K562 (cell line): ENCODE measurements around the gene CLDN2. TPM values are rescaled to one million over a fixed set of nuclear protein-coding genes. Genes with fewer than 3 reads are reported as not detected.

Experiments used
- ATAC-seq: fragments of 200-7000 bp; cut with Tn5 transposase; 3 replicates; pipeline ENCODE4 v1.9.1; 2020; ENCODE audit warnings: moderate library complexity
- BruUV-seq: library from RNA; stranded (reverse); fragments of 400-500 nt; replicated peaks from 2 replicates; lab custom pipeline; 2021; lab: Mats Ljungman, UMichigan
- CTCF ChIA-PET: fragments of 300-600 bp; formaldehyde crosslinking; extraction: SDS; loops from one replicate; lab custom pipeline; 2021; ENCODE audit warnings: low intra/inter-chr PET ratio; lab: Yijun Ruan, JAX
- POLR2A ChIA-PET: fragments of 300-600, 350-650 bp; sonication (Branson Sonifier 250); formaldehyde crosslinking; extraction: SDS; loops from one replicate; lab custom pipeline; 2021; ENCODE audit warnings: antibody characterized with exemption, inconsistent platforms; lab: Yijun Ruan, JAX
- DNase-seq, 4 experiments: peaks; one replicate each; pipeline versions ENCODE4 v3.0.0 to v3.0.0-alpha.2; 2011 to 2018; ENCODE audit warnings: low spot score in 3 of 4, mixed read lengths in 3 of 4; ENCODE audit errors: extremely low read depth in 1 of 4
- FAIRE-seq: peaks from 2 replicates; lab custom pipeline; 2011; peaks lifted over from hg19 to GRCh38; lab: Jason Lieb, UNC
- H2AFZ ChIP-seq: 2 replicates; pipeline ENCODE4 v1.6.0; 2011; ENCODE audit warnings: low read depth, low read length, control low read depth, inconsistent platforms
- H3K27ac ChIP-seq: fragments of 200-600 bp; 3 replicates; pipeline ENCODE4 v1.8.0; 2011; ENCODE audit warnings: low read depth, mild to moderate bottlenecking, control low read depth, inconsistent platforms, low read length, moderate library complexity, mixed read lengths; ENCODE audit errors: extremely low read depth
- H3K27me3 ChIP-seq, 2 experiments: fragments of 300-600 bp in 1 of 2; 2 replicates in 1 of 2; 3 replicates in 1 of 2; pipeline versions ENCODE4 v1.6.0 to v1.8.0; 2011; ENCODE audit warnings: inconsistent platforms in 2 of 2, low read length in 2 of 2, mild to moderate bottlenecking in 1 of 2, mixed read lengths in 1 of 2, moderate library complexity in 1 of 2; ENCODE audit not compliant: control insufficient read depth in 2 of 2, insufficient read depth in 2 of 2
- H3K36me3 ChIP-seq: fragments of 300-600 bp; 3 replicates; pipeline ENCODE4 v1.8.0; 2011; ENCODE audit warnings: mild to moderate bottlenecking, low read length, inconsistent platforms; ENCODE audit not compliant: control insufficient read depth, insufficient read depth
- H3K4me1 ChIP-seq, 2 experiments: fragments of 200-600 bp in 1 of 2; replicated peaks in 1 of 2; 2 replicates in 1 of 2; 3 replicates in 1 of 2; pipeline versions ENCODE4 v1.5.1 to v1.8.0; 2011; ENCODE audit warnings: inconsistent platforms in 2 of 2, low read length in 2 of 2, mild to moderate bottlenecking in 1 of 2, mixed read lengths in 1 of 2, moderate library complexity in 1 of 2; ENCODE audit not compliant: control insufficient read depth in 2 of 2, insufficient read depth in 2 of 2
- H3K4me2 ChIP-seq: 2 replicates; pipeline ENCODE4 v1.6.1; 2011; ENCODE audit warnings: low read length, control low read depth, inconsistent platforms, mixed read lengths; ENCODE audit not compliant: insufficient read depth
- H3K4me3 ChIP-seq: fragments of 200-600 bp; sonication (generic), shearing (Covaris generic); 2 replicates; pipeline ENCODE4 v1.5.1; 2016; ENCODE audit warnings: control low read depth, inconsistent platforms
- H3K79me2 ChIP-seq: fragments of 200-600 bp; 3 replicates; pipeline ENCODE4 v1.8.0; 2011; ENCODE audit warnings: low read length, inconsistent platforms; ENCODE audit not compliant: control insufficient read depth, insufficient read depth
- H3K9ac ChIP-seq, 2 experiments: 2 replicates each; pipeline versions ENCODE4 v1.6.0 to v1.6.1; 2011; ENCODE audit warnings: low read depth in 2 of 2, low read length in 2 of 2, control low read depth in 1 of 2, inconsistent platforms in 1 of 2, mild to moderate bottlenecking in 1 of 2, mixed read lengths in 1 of 2; ENCODE audit not compliant: insufficient read depth in 1 of 2
- H3K9me1 ChIP-seq: one replicate; pipeline ENCODE4 v1.6.0; 2011; ENCODE audit warnings: inconsistent platforms, mild to moderate bottlenecking, low read length, moderate library complexity; ENCODE audit not compliant: control insufficient read depth, insufficient read depth
- H3K9me3 ChIP-seq: replicated peaks from 2 replicates; pipeline ENCODE4 v1.5.1; 2011; ENCODE audit warnings: low read depth, low read length, inconsistent platforms; ENCODE audit not compliant: control insufficient read depth, insufficient read depth
- H4K20me1 ChIP-seq: replicated peaks from 2 replicates; pipeline ENCODE4 v1.6.1; 2011; ENCODE audit warnings: low read length, inconsistent platforms, mixed read lengths; ENCODE audit not compliant: control insufficient read depth, insufficient read depth
- ETV1 ChIP-seq: fragments of 450-650 bp; conservative IDR thresholded peaks from 2 replicates; pipeline ENCODE4 v1.6.1; 2016; ENCODE audit warnings: missing genetic modification characterization, control low read depth, low read depth, missing compliant biosample characterization
- FOXP1 ChIP-seq: sonication (generic); formaldehyde crosslinking; IDR thresholded peaks from 2 replicates; pipeline ENCODE4 v1.8.0; 2022; ENCODE audit warnings: mild to moderate bottlenecking, missing genetic modification reagents
- HSF4 ChIP-seq: fragments of 250-450 bp; sonication (Bioruptor Pico); IDR thresholded peaks from 2 replicates; pipeline ENCODE4 v2.1.2; 2022; ENCODE audit warnings: mild to moderate bottlenecking, moderate library complexity, borderline replicate concordance
- IFI16 ChIP-seq: fragments of 250-450 bp; sonication (Bioruptor Pico); IDR thresholded peaks from 2 replicates; pipeline ENCODE4 v2.1.2; 2022; ENCODE audit warnings: mild to moderate bottlenecking, inconsistent platforms
- NCOA6 ChIP-seq: fragments of 450-650 bp; IDR thresholded peaks from 2 replicates; pipeline ENCODE4 v1.6.1; 2017; ENCODE audit warnings: mild to moderate bottlenecking
- NR1H2 ChIP-seq: sonication (generic); formaldehyde crosslinking; IDR thresholded peaks from 2 replicates; pipeline ENCODE4 v1.4.0; 2020; ENCODE audit warnings: mild to moderate bottlenecking, missing genetic modification reagents
- SLC30A9 ChIP-seq: fragments of 250-450 bp; sonication (Bioruptor Pico); IDR thresholded peaks from 2 replicates; pipeline ENCODE4 v1.8.0; 2022; ENCODE audit warnings: mild to moderate bottlenecking, moderate library complexity
- STAG1 ChIP-seq: sonication (generic); formaldehyde crosslinking; IDR thresholded peaks from 2 replicates; pipeline ENCODE4 v1.5.0; 2020; ENCODE audit warnings: missing genetic modification reagents, borderline replicate concordance
- YY1 ChIP-seq, 3 experiments: IDR thresholded peaks; 2 replicates each; pipeline ENCODE4 v1.6.1; 2011; ENCODE audit warnings: low read length in 2 of 3, mild to moderate bottlenecking in 2 of 3, moderate library complexity in 2 of 3, borderline replicate concordance in 1 of 3, control low read depth in 1 of 3, low read depth in 1 of 3; ENCODE audit not compliant: insufficient read depth in 3 of 3, insufficient replicate concordance in 2 of 3, control insufficient read depth in 1 of 3, insufficient read length in 1 of 3; ENCODE audit errors: extremely low read depth in 1 of 3
- ZFX ChIP-seq: sonication (generic); formaldehyde crosslinking; IDR thresholded peaks from 2 replicates; pipeline ENCODE4 v1.8.0; 2022; ENCODE audit warnings: mild to moderate bottlenecking, missing genetic modification reagents, moderate library complexity
- ZKSCAN1 ChIP-seq: fragments of 150-350 bp; IDR thresholded peaks from 2 replicates; pipeline ENCODE4 v1.6.1; 2016; ENCODE audit warnings: low read depth, low read length
- ZNF354B ChIP-seq: fragments of 250-450 bp; sonication (Bioruptor Pico); IDR thresholded peaks from 2 replicates; pipeline ENCODE4 v1.4.0; 2020
- ZNF408 ChIP-seq: fragments of 250-450 bp; sonication (Bioruptor Pico); IDR thresholded peaks from 2 replicates; pipeline ENCODE4 v1.4.0; 2020; ENCODE audit warnings: low read depth, mild to moderate bottlenecking, moderate library complexity
- ZNF696 ChIP-seq: fragments of 250-450 bp; sonication (Bioruptor Pico); conservative IDR thresholded peaks from 2 replicates; pipeline ENCODE4 v1.4.0; 2020; ENCODE audit warnings: mild to moderate bottlenecking, moderate library complexity
- ZNF764 ChIP-seq: fragments of 250-450 bp; sonication (Bioruptor Pico); IDR thresholded peaks from 2 replicates; pipeline ENCODE4 v1.4.0; 2020; ENCODE audit warnings: low read depth, mild to moderate bottlenecking, moderate library complexity
- ZNF77 ChIP-seq: fragments of 250-450 bp; sonication (Bioruptor Pico); IDR thresholded peaks from 2 replicates; pipeline ENCODE4 v1.5.0; 2020
- WGBS: fragments of 100-300 bp; shearing (Covaris generic); methylation state at CpG from one replicate; pipeline ENCODE4 v1.1.6; 2016; ENCODE audit warnings: low coverage, mixed read lengths; ENCODE audit not compliant: insufficient coverage; ENCODE audit errors: missing lambda C conversion rate; 5-methylcytosine and 5-hydroxymethylcytosine counted together
- in situ Hi-C: fragments of 300-500 bp; cut with MboI; formaldehyde crosslinking; loops from 4 replicates; pipeline ENCODE4 v1.15.0; 2018; ENCODE audit warnings: inconsistent platforms, mixed read lengths
- intact Hi-C: fragments of 100-400 bp; cut with micrococcal nuclease; formaldehyde crosslinking; loops from 2 replicates; pipeline ENCODE4 v1.14.2; 2022
- polyA plus RNA-seq, 8 experiments: library from polyadenylated mRNA; depleted of rRNA in 4 of 8; stranded (reverse) in 5 of 8; unstranded in 3 of 8; fragments of >200 nt; fragmentation: Nextera tagmentation in 2 of 8; fragmentation: Illumina TruSeq in 1 of 8; extraction: Ambion mirVana in 2 of 8; extraction: Trizol in 1 of 8; gene quantifications; 2 replicates each; pipeline versions ENCODE4 v1.2.1 to v1.2.3, GENCODE V29; 2011 to 2014; ENCODE audit warnings: inconsistent platforms in 1 of 8, missing spikeins in 1 of 8
- total RNA-seq, 7 experiments: library from RNA; depleted of rRNA in 6 of 7; stranded (reverse); fragments of >200 nt in 6 of 7; fragmentation: Illumina TruSeq in 2 of 7; extraction: Trizol in 2 of 7; gene quantifications; 2 replicates each; pipeline versions ENCODE4 v1.2.1 to v1.2.3, GENCODE V29; 2011 to 2021; ENCODE audit warnings: low replicate concordance in 1 of 7
- TF ChIP-seq, protein P1 (sequence below): fragments of 450-650 bp; IDR thresholded peaks from 2 replicates; pipeline ENCODE4 v1.6.1; 2016; ENCODE audit warnings: low read depth, mild to moderate bottlenecking, moderate library complexity
- TF ChIP-seq, protein P2 (sequence below): sonication (generic); formaldehyde crosslinking; IDR thresholded peaks from 2 replicates; pipeline ENCODE4 v1.8.0; 2022; ENCODE audit warnings: mild to moderate bottlenecking, missing genetic modification reagents, borderline replicate concordance

Gene CLDN2
- total and polyA plus RNA-seq, 9 of the 15 experiments (the other 6 are each of a cell fraction or from before 2014, with no cell fraction given): not detected

DNA sequence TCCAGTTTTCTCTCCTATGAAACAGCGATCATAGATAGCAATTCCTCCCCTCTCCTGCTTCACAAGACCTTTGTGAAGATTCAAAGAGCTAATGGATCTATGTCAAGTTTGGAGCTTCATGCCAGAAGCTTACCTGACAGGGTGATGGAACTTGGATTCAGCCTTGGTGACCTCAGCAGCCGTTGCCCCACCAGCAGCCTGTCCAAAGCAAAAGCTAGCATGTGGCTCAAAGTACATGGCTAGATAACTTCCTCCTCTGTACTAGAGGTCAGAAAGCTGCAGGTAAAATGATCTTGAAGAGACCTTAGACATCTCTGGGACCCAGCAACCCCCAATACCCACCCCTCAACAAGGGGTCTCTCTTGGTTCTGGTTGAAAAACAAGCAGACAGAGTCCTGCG, 18.9 kb upstream of the CLDN2 start (continued):
- TF ChIP-seq NCOA6 (no peak), YY1 (IDR thresholded peaks at IDR 0.05; ENCODE audit: borderline replicate concordance in 1 of 3, control insufficient read depth in 1 of 3, extremely low read depth in 1 of 3, insufficient read depth in 3 of 3, insufficient read length in 1 of 3, insufficient replicate concordance in 2 of 3, low read depth in 1 of 3, low read length in 2 of 3) (no peak), ETV1 (tag) (no peak), STAG1 (CRISPR knock-in tag) (no peak), ZNF408 (CRISPR knock-in tag) (no peak), ZNF77 (CRISPR knock-in tag) (no peak), HSF4 (no peak)
- TF ChIP-seq, protein P1, sequence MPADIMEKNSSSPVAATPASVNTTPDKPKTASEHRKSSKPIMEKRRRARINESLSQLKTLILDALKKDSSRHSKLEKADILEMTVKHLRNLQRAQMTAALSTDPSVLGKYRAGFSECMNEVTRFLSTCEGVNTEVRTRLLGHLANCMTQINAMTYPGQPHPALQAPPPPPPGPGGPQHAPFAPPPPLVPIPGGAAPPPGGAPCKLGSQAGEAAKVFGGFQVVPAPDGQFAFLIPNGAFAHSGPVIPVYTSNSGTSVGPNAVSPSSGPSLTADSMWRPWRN: no peak

DNA sequence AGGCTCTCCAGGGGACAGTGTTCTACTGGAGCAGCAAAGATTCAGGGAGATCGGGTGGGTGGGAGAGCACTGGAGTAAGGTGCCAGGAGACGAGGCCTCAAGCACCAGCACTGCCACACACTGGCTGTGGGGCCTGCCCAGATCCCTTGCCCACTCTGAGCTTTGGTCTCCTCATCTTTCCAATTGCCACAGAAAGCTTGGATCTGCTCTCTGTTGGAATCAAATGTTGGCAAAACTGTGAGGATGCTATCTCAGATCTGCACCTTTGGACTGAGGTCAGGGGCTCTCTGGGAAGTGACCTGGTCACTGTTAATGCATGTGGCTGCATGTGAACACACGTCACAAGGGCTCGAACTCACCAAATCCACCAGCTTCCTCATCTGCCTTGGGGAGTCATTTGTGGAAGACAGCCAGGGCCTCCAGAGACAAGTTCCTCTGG, 18.4 kb upstream of the CLDN2 start:
- Histone ChIP-seq H3K4me1 (no peaks in the 10 kb centered on the region), H3K9me1 (no peaks in the 10 kb centered on the region), H2AFZ (no peak overlapping the region), H3K9ac (no peak overlapping the region; a peak in 1 of 4 replicates), H3K4me2 (no peak overlapping the region), H3K4me3 (no peak overlapping the region), H3K27me3 (no peaks in the 10 kb centered on the region; a peak in 1 of 5 replicates), H3K79me2 (no peaks in the 10 kb centered on the region), H3K36me3 (no peaks in the 10 kb centered on the region), H3K27ac (no peak overlapping the region), H3K9me3 (no peaks in the 10 kb centered on the region), H4K20me1 (no peaks in the 10 kb centered on the region)
- ATAC-seq (no peak), DNase-seq (no peak), FAIRE-seq (no peak)
- BruUV-seq: no TSS peak
- in situ Hi-C loops: no loop called here
- WGBS: 0% methylated on average over 4 of the region's 4 CpGs
- intact Hi-C loops: no loop called here
- CTCF ChIA-PET: no interaction called here
- POLR2A ChIA-PET: no interaction called here
- TF ChIP-seq FOXP1 (CRISPR knock-in tag) (no peak), ZNF354B (CRISPR knock-in tag) (no peak), ZNF696 (CRISPR knock-in tag) (no peak), ZKSCAN1 (no peak), IFI16 (CRISPR knock-in tag) (no peak), ETV1 (tag) (no peak), NR1H2 (CRISPR knock-in tag) (no peak), SLC30A9 (CRISPR knock-in tag) (no peak), ZFX (CRISPR knock-in tag) (no peak), ZNF764 (CRISPR knock-in tag) (no peak)
- TF ChIP-seq, protein P2, sequence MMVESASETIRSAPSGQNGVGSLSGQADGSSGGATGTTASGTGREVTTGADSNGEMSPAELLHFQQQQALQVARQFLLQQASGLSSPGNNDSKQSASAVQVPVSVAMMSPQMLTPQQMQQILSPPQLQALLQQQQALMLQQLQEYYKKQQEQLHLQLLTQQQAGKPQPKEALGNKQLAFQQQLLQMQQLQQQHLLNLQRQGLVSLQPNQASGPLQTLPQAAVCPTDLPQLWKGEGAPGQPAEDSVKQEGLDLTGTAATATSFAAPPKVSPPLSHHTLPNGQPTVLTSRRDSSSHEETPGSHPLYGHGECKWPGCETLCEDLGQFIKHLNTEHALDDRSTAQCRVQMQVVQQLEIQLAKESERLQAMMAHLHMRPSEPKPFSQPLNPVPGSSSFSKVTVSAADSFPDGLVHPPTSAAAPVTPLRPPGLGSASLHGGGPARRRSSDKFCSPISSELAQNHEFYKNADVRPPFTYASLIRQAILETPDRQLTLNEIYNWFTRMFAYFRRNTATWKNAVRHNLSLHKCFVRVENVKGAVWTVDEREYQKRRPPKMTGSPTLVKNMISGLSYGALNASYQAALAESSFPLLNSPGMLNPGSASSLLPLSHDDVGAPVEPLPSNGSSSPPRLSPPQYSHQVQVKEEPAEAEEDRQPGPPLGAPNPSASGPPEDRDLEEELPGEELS: no peak
